DMS114 treated with DMSO at 0.1 percent for 48 hours (cell line): ENCODE results near the gene TBCB.
"Not testable (repeated sequence)": the region's sequence is repeated elsewhere in the genome, so short reads cannot be mapped to it uniquely, and the experiment has no call there.

ENCODE experiments used
- DNase-seq: peaks from one replicate; lab custom pipeline; 2025; ENCODE audit not compliant: unreplicated experiment; lab: John Stamatoyannopoulos, UW

Gene TBCB

GRCh38 chr19:36115453-36116343 is at the start of gene TBCB:
TBCB (plus strand) TSS chr19:36115468; CDS start chr19:36115561, 93 bp downstream.
- no peak for DNase-seq

GRCh38 chr19:36067681-36068080 is 47.6 kb upstream of the TBCB start:
- DNase-seq = no peak

DNA sequence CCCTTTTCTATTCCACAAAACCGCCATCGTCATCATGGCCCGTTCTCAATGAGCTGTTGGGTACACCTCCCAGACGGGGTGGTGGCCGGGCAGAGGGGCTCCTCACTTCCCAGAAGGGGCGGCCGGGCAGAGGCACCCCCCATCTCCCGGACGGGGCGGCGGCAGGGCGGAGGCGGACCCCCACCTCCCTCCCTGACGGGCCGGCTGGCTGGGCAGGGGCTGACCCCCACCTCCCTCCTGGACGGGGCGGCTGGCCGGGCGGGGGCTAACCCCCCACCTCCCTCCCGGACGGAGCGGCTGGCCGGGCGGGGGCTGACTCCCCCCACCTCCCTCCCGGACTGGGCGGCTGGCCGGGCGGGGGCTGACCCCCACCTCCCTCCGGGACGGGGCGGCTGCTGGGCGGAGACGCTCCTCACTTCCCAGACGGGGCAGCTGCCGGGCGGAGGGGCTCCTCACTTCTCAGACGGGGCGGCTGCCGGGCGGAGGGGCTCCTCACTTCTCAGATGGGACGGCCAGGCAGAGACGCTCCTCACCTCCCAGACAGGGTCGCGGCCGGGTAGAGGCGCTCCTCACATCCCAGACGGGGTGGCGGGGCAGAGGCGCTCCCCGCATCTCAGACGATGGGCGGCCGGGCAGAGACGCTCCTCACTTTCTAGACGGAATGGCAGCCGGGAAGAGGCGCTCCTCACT is 46.3 kb upstream of the TBCB start:
- not testable (repeated sequence) for DNase-seq

DNA sequence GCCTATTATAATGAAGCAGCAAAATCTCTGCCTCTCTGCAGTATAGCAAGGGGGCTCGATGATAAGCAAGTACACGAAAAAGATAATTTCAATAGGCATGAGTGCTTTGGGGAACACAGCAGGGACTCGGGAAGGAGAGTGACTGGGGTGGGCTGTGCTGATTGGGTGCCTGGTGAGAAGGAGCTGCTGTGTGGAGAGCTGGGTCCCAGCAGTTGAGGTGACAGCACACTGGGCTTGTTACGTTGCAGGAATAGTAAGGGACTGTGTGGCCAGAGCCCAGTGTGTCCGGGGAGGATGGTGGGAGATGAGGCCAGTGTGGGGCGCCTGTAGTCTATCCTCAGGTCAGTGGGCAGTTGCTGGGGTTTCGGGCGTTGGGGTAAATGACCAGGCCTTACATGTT is 43.2 kb upstream of the TBCB start:
- DNase-seq = no peak

GRCh38 chr19:36073121-36073876 is 42.0 kb upstream of the TBCB start:
- DNase-seq = no peak

GRCh38 chr19:36079389-36079945 is 35.8 kb upstream of the TBCB start:
- no peak for DNase-seq

DNA sequence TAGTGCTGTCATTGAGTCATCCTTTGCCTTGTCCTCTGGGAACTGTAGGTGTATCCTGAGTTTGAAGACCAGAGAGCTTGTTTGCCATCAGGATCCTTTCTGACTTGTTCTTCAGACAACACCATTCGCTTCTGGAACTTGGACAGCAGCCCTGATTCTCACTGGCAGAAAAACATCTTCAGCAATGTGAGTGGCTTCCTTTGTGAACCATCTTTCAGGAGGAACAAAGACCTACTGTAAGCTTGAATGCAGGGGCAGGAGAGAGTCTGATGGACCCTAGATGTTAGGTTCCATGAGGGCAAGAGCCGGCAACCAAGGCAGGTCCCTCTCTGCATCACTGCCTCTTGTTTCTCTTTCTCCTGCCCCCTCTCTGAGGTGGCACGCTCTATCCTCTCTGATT is 33.9 kb upstream of the TBCB start:
- DNase-seq = no peak

DNA sequence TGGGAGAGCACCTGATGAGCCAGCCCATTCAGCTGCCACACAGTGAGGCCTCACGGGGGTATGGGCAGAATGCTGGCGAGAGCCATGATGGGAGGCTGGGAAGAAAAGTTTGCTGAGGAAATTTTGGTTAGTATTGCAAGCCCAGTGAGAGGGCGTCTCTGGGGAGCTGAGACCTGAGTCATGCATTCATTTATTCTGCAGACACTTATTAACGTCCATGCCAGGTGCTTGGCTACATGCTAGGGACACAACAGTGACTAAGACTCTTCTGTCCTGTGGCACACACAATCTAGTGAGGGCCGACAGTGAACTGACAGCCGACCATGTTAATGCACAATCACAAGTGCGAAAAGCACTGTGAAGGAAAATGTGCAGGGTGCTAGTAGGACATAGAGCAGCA is 33.4 kb upstream of the TBCB start:
- DNase-seq = no peak

- DNase-seq = no peak
Measured at GRCh38 chr19:36082916-36083315, 32.4 kb upstream of the TBCB start.

DNA sequence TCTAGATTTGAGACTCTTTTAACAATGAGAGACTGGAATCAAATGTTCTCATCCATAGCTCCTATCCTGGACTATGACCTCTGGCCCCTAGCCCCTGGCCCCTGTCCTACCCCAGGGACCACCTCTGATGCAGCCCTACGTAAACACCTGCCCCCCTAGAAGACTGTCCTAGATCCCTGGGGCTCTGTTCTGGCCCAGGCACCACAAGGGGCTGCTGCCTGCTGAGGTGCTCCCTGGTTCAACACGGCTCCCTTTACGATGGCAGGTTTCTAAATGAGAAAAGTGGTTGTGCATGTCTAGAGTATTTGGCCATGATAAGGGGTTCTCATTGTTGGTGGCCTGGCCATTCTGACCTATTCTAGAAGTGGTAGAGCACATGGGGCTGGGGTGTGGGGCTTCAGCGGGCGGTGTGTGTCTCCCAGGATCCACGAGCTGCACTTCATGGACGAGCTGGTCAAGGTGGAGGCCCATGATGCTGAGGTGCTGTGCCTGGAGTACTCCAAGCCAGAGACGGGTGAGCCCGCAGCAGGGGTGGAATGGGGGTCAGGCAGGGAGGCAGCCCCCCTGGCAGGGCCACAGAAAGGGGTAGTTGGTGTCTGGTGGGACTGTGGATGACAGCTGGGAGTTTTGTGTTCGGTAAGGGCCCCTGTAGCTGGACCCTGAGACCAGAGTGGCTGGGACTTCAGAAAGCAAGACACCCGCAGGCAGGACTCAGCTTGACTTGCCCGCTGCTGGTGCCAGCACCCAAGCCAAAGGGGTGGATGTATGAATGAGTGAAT is 30.8 kb upstream of the TBCB start:
- DNase-seq = no peak

- no peak for DNase-seq
Measured at GRCh38 chr19:36086326-36086725, 28.9 kb upstream of the TBCB start.

- no peak for DNase-seq
Measured at GRCh38 chr19:36089847-36090246, 25.4 kb upstream of the TBCB start.

- DNase-seq = no peak
Measured at GRCh38 chr19:36090910-36091695, 24.2 kb upstream of the TBCB start.

- DNase-seq = no peak
Measured at GRCh38 chr19:36092566-36092965, 22.7 kb upstream of the TBCB start.

DNA sequence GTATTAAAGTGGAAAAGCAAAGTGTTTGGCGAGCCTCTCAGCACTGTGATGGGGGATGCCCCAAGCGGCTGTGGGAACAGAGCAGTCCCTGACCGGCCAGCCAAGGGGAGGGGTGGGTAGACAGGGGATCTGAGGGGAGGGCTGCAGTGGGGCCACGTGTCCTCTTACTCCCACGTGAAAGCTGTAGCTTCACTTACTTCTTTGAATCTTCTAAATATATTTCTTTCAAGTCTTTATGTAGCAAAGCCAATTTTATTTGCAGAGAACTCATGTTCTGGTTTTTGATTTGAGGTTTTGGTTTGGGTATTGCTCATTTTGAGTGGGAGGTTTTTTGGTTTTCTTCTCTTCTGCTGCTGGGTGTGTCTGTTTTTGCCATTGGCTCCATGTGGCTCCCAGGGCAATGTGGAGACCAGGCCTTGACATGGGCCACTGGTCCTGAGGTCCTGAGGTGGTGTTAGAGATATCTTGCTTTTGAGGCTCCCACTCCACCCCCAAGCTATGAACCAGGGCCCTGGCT is 22.1 kb upstream of the TBCB start:
- no peak for DNase-seq

GRCh38 chr19:36093687-36094086 is 21.6 kb upstream of the TBCB start:
- DNase-seq = no peak

GRCh38 chr19:36097036-36097435 is 18.2 kb upstream of the TBCB start:
- DNase-seq = no peak

DNA sequence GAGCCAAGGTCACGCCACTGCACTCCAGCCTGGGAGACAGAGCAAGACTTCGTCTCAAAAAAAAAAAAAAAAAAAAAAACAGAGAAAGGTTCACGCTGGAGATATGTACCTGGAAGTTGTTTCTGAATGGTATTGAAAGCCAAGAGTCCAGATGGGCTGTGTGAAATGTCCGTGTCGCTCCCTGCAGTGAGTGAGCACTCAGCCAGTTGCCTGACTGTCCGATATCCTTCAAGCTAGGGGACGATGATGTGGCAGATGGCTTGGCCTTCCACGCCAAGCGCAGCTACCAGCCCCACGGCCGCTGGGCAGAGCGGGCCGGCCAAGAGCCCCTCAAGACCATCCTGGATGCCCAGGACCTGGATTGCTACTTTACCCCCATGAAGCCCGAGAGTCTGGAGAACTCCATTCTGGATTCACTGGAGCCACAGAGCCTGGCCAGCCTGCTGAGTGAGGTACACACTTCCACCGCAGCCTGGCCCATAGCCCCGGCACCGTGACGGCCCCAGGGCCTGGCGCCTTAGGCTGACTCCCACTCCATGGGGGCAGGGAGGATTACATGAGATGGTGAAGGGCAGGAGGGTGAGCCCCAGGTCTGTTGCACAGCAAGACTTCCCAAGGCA is 16.0 kb upstream of the TBCB start:
- no peak for DNase-seq

- no peak for DNase-seq
Measured at GRCh38 chr19:36100476-36100875, 14.8 kb upstream of the TBCB start.
